NCI-H2171 treated with DMSO at 0.1 percent for 48 hours (cell line): ENCODE data around the gene KNTC1.
A peak's percentile ranks its signal among the peaks of the same experiment; 100 is the strongest.
"Not testable (repeated sequence)": the region's sequence is repeated elsewhere in the genome, so short reads cannot be mapped to it uniquely, and the experiment has no call there.

Source experiments
- DNase-seq: peaks from one replicate; lab custom pipeline; 2025; lab: John Stamatoyannopoulos, UW

Gene KNTC1, protein sequence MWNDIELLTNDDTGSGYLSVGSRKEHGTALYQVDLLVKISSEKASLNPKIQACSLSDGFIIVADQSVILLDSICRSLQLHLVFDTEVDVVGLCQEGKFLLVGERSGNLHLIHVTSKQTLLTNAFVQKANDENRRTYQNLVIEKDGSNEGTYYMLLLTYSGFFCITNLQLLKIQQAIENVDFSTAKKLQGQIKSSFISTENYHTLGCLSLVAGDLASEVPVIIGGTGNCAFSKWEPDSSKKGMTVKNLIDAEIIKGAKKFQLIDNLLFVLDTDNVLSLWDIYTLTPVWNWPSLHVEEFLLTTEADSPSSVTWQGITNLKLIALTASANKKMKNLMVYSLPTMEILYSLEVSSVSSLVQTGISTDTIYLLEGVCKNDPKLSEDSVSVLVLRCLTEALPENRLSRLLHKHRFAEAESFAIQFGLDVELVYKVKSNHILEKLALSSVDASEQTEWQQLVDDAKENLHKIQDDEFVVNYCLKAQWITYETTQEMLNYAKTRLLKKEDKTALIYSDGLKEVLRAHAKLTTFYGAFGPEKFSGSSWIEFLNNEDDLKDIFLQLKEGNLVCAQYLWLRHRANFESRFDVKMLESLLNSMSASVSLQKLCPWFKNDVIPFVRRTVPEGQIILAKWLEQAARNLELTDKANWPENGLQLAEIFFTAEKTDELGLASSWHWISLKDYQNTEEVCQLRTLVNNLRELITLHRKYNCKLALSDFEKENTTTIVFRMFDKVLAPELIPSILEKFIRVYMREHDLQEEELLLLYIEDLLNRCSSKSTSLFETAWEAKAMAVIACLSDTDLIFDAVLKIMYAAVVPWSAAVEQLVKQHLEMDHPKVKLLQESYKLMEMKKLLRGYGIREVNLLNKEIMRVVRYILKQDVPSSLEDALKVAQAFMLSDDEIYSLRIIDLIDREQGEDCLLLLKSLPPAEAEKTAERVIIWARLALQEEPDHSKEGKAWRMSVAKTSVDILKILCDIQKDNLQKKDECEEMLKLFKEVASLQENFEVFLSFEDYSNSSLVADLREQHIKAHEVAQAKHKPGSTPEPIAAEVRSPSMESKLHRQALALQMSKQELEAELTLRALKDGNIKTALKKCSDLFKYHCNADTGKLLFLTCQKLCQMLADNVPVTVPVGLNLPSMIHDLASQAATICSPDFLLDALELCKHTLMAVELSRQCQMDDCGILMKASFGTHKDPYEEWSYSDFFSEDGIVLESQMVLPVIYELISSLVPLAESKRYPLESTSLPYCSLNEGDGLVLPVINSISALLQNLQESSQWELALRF (N-terminal part only)

GRCh38 chr12:122526683-122527477 is at the start of gene KNTC1, which contains the start of gene RSRC2:
TSS of gene KNTC1 (plus strand) at chr12:122527249. CDS start at chr12:122530064, 2,815 bp downstream.
TSS of gene RSRC2 (minus strand) at chr12:122526936. CDS start at chr12:122526853, 83 bp downstream.
- peak; percentile 100 for DNase-seq

- DNase-seq: no peak
Observed at GRCh38 chr12:122480753-122481152, 46.3 kb upstream of the KNTC1 start.

DNA sequence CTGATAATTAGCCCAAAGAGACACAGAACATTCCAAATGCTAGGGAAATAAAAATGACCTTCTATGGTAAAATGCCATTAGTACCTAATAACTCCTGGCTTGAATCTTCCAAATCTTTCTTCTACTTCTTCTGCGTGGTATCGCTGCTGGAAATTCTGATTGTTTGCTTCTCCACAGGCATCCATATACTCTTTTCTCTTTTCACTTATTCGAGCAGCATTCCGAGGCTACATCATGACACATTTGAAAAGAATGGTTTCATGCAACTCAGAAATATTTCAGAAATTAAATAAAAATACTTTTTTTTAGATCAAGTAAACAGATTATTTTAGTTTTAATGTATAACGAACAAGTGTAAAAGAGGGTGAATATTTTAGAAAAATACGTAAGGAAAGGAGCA is 45.2 kb upstream of the KNTC1 start:
- no peak for DNase-seq

GRCh38 chr12:122483969-122484368 is 43.1 kb upstream of the KNTC1 start:
- no peak for DNase-seq

DNA sequence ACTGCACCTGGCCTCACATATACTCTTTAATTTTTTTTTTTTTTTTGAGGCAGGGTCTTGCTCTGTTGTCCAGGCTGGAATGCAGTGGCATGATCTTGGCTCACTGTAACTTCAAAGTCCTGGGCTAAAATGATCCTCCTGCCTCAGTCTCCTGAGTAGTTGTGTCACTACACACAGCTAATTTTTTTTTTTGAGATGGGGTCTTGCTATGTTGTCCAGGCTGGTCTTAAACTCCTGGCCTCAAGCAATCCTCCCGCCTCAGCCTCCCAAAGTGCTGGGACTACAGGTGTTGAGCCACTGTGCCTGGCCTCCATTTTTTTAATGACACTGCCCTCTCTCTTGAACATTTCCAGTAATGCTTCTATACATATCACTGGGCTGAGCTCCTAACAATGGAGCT is 42.7 kb upstream of the KNTC1 start:
- not testable (repeated sequence) for DNase-seq

GRCh38 chr12:122486360-122486759 is 40.7 kb upstream of the KNTC1 start:
- DNase-seq: peak; percentile 95

GRCh38 chr12:122486805-122487426 is 40.1 kb upstream of the KNTC1 start:
- DNase-seq: no peak

DNA sequence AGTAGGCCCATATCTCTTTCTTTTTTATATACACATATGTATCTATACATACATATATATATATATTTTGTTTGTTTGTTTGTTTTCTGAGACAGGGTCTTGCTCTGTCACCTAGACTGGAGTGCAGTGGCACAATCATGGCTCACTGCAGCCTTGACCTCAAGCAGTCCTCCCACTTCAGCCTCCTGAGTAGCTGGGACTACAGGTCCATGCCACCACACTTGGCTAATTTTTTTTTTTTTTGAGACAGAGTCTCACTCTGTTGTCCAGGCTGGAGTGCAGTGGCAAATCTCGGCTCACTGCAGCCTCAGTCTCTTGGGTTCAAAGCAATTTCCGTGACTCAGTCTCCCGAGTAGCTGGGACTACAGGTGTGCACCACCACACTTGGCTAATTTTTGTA is 39.2 kb upstream of the KNTC1 start:
- not testable (repeated sequence) for DNase-seq

DNA sequence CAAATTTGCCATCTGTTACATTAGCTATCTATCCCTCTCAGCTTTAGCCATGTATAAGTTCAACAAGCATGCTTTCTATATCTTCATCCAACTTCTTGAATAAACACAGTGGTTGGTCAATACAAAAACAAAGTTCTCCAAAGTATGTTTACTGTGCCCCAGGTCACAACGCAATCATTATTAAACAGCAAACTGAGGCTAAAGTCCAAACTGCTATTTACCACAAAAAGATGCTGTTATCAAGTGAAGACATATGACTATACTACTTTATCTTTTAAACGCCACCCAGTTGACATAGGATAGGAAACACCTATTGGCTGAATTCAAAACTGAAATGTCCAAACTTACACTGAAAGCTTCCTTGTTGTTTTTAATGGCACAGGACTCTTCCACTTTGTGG is 38.0 kb upstream of the KNTC1 start:
- DNase-seq: no peak

GRCh38 chr12:122491991-122492390 is 35.1 kb upstream of the KNTC1 start:
- DNase-seq: no peak

GRCh38 chr12:122493222-122493621 is 33.8 kb upstream of the KNTC1 start:
- DNase-seq: not testable (repeated sequence)

GRCh38 chr12:122495258-122495657 is 31.8 kb upstream of the KNTC1 start:
- DNase-seq: no peak

DNA sequence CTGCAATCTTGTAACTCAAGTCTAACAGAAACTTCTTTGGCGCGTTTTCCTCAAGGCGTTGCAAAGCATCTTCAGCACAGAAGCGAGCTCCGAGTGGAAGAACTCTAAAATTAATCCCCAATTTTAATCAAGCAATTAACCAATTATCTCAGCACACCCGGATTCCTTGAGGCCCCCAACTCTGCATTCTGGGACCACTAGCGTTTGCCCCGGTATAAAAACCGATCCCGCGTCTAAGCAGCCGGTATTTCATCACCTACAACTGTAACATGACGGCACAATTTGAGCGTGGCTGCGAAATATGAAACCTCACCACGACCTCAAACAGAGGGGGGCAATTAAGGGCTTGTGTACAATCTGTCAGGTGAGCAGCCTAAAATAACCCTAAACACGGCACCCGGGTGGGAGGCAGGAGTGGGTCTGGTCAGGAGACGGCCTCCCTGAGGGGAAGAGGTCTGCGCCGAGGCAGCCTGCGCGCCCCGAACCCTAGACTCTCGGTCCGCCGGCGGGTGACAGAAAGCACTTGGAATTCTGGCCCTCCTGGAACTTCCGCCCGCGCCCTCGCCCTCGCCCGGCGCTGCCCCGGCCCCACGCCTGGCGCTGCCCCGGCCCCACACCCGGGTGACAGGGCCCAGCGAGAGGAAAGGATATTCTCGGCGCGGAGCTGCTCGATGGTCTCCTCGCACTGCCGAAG is 26.9 kb upstream of the KNTC1 start:
- peak; percentile 81 for DNase-seq

- DNase-seq: peak; percentile 100
Observed at GRCh38 chr12:122500685-122501488, 26.2 kb upstream of the KNTC1 start, which contains the start of gene ZCCHC8. TSS of gene ZCCHC8 (minus strand) at chr12:122500932. CDS start at chr12:122500840, 92 bp downstream.

GRCh38 chr12:122501489-122501989 is 25.5 kb upstream of the KNTC1 start:
- DNase-seq: no peak

DNA sequence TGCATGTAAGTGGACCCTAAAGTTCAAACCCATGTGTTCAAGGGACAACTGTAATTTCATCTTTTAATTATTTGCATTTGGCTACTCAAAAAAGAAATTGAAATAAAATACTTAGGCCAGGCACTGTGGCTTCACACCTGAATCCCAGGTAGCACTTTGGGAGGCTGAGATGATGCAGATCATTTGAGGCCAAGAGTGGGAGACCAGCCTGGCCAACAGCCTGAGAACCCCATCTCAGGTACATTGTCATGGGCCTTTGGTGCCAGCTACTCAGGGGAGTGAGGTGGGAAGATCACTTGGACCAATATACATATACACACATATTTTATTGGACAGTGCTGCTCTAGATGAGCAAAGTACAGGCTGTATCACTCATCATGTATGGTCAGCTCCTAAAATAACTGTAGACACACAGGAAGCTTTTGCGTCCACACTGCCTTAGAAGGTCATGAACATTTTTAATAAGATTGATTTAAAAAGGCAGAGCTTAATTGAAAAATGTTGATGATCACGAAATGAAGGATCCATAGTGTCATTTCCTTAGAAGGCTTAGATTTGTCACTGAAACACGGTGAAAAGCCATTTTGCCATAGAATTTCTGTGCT is 23.8 kb upstream of the KNTC1 start:
- no peak for DNase-seq

DNA sequence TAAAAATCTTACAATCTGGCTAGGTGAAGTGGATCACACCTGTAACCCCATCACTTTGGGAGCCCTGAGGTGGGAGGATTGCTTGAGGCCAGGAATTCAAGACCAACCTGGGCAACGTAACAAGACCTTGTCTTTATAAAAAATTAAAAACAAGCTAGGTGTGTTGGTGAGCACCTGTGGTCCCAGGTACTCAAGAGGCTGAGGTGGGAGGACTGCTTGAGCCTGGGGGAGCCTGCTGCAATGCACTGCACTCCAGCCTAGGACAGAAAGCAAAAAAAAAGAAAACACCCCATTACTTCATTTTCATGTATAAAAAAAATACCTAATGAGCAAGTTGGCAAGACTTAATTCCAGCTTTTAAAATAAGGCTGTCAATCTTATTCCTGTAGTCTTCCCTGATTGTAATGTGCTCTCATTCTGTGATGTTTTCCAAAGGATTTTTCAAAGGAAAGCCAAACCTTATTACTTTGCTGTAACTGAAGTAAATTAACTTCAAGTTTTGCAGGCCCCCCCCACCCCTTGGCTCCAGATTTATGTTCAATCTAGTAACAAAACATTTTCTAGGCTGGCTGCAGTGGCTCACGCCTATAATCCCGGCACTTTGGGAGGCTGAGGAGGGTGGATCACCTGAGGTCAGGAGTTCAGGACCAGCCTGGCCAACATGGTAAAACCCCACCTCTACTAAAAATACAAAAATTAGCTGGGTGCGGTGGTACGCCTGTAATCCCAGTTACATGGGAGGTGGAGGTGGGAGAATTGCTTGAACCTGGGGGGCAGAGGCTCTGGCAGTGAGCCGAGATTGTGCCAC is 23.1 kb upstream of the KNTC1 start:
- no peak for DNase-seq
